Measurements from ENCODE around the gene SLC6A14. TPM values are rescaled to one million over a fixed set of nuclear protein-coding genes. Genes with fewer than 3 reads are reported as not detected.

Gene SLC6A14
- total and polyA plus RNA-seq, 2 donors (not counting 1 experiment from before 2014, with no cell fraction given) = not detected

DNA sequence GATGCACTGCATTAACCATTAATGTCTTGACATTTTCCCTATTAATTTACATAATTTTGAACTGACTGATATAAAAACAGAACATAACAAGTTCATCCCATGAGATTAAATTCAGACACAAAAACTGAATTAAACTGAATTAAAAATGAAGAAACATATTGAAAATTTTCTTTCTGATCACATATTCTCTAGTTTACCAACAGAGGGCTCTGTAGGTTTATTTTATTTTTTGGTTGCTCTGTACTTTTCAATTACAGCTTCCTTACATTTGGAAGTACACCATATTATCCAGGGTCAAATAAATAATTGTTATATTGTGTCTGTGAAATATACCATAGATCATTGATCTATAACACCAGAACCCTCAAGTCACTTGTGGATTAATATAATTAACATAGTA lies 53.7 kb downstream of the SLC6A14 start:
- no peak overlapping the region for H3K27ac Mint-ChIP-seq
- H3K27me3 Mint-ChIP-seq = no peaks in the 10 kb centered on the region

DNA sequence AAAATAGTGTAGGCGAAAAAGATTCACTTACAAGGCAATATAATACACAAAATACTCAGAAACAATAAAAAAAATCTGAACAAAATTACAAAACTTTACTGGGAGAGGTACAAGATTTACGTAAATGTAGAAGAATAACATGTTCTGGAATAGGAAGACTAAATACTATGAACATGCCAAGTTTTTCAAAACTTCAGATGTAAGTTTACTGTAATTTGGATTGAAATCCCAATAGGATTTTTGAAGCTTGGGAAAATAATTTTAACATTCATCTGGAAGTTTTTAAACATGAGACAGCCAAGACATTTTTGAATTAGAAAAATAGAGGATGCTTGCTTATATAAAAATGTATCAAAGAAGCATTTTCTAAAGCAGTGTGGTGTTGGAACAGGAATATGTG lies 56.9 kb downstream of the SLC6A14 start:
- no peaks in the 10 kb centered on the region for H3K36me3 ChIP-seq (replicated peaks in 1 of 2; ENCODE audit: control extremely low read depth in 1 of 2, control insufficient read depth in 1 of 2, extremely low read depth in 1 of 2, insufficient read depth in 2 of 2, low read length in 1 of 2)
- Mint-ChIP-seq H3K27ac (no peak overlapping the region), H3K4me1 (no peaks in the 10 kb centered on the region), H3K9me3 (ENCODE audit: insufficient read depth) (no peaks in the 10 kb centered on the region), H3K27me3 (no peaks in the 10 kb centered on the region), H3K4me3 (no peak overlapping the region)
- no peak overlapping the region for H3K9ac ChIP-seq (ENCODE audit: low read length)
- H3K27me3 ChIP-seq (replicated peaks in 1 of 4; ENCODE audit: control extremely low read depth in 1 of 4, control insufficient read depth in 3 of 4, insufficient read depth in 4 of 4, low read length in 3 of 4) = no peaks in the 10 kb centered on the region
- ChIA-PET POLR2A (no interaction called here), CTCF (no interaction called here)
- no peak overlapping the region for H3K4me3 ChIP-seq (ENCODE audit: control extremely low read depth in 1 of 5, extremely low read depth in 1 of 5, insufficient read depth in 1 of 5, low read depth in 2 of 5, low read length in 4 of 5)
- no peaks in the 10 kb centered on the region for H4K20me1 ChIP-seq (ENCODE audit: control insufficient read depth, insufficient read depth, low read length, poor library complexity, severe bottlenecking)
- no peak for DNase-seq
- no peak overlapping the region for H3K27ac ChIP-seq (ENCODE audit: low read length in 2 of 2)
- H3K9me3 ChIP-seq (ENCODE audit: control extremely low read depth in 1 of 3, control insufficient read depth in 2 of 3, insufficient read depth in 1 of 3, low read length in 2 of 3) = no peaks in the 10 kb centered on the region
- H3K4me1 ChIP-seq (ENCODE audit: control insufficient read depth in 2 of 2, insufficient read depth in 2 of 2, low read length in 2 of 2) = no peaks in the 10 kb centered on the region
- no peak for ATAC-seq (ENCODE audit: low read depth)
- no peak overlapping the region for H2AFZ ChIP-seq (ENCODE audit: insufficient read depth, low read depth, low read length, poor library complexity, severe bottlenecking)
- no peaks in the 10 kb centered on the region for H3K79me2 ChIP-seq (ENCODE audit: control insufficient read depth, insufficient read depth, low read length)
- no peak overlapping the region for H3K4me2 ChIP-seq (replicated peaks; ENCODE audit: low read depth, low read length, poor library complexity, severe bottlenecking)
- WGBS (ENCODE audit: insufficient coverage) = no CpG with 5 or more reads among the region's 2 CpGs
- no peak for TF ChIP-seq EZH2 (IDR thresholded peaks at IDR 0.05; ENCODE audit: borderline replicate concordance, insufficient read depth, low read depth, low read length, poor library complexity, severe bottlenecking)
- TF ChIP-seq, protein P1, sequence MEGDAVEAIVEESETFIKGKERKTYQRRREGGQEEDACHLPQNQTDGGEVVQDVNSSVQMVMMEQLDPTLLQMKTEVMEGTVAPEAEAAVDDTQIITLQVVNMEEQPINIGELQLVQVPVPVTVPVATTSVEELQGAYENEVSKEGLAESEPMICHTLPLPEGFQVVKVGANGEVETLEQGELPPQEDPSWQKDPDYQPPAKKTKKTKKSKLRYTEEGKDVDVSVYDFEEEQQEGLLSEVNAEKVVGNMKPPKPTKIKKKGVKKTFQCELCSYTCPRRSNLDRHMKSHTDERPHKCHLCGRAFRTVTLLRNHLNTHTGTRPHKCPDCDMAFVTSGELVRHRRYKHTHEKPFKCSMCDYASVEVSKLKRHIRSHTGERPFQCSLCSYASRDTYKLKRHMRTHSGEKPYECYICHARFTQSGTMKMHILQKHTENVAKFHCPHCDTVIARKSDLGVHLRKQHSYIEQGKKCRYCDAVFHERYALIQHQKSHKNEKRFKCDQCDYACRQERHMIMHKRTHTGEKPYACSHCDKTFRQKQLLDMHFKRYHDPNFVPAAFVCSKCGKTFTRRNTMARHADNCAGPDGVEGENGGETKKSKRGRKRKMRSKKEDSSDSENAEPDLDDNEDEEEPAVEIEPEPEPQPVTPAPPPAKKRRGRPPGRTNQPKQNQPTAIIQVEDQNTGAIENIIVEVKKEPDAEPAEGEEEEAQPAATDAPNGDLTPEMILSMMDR (IDR thresholded peaks at IDR 0.05) = no peak
- intact Hi-C loops (cut with micrococcal nuclease) = no loop called here

More for the DNA sequence above, 53.7 kb downstream of the SLC6A14 start:
- Mint-ChIP-seq H3K9me3 (ENCODE audit: insufficient read depth) (no peaks in the 10 kb centered on the region), H3K4me1 (no peaks in the 10 kb centered on the region), H3K4me3 (no peak overlapping the region)
- H3K36me3 ChIP-seq (replicated peaks in 1 of 2; ENCODE audit: control extremely low read depth in 1 of 2, control insufficient read depth in 1 of 2, extremely low read depth in 1 of 2, insufficient read depth in 2 of 2, low read length in 1 of 2) = no peaks in the 10 kb centered on the region
- H3K9me3 ChIP-seq (ENCODE audit: control extremely low read depth in 1 of 3, control insufficient read depth in 2 of 3, insufficient read depth in 1 of 3, low read length in 2 of 3) = no peaks in the 10 kb centered on the region
- no peak overlapping the region for H3K9ac ChIP-seq (ENCODE audit: low read length)
- ChIA-PET CTCF (no interaction called here), POLR2A (no interaction called here)
- no peaks in the 10 kb centered on the region for H4K20me1 ChIP-seq (ENCODE audit: control insufficient read depth, insufficient read depth, low read length, poor library complexity, severe bottlenecking)
- no peak overlapping the region for H3K27ac ChIP-seq (ENCODE audit: low read length in 2 of 2)
- H2AFZ ChIP-seq (ENCODE audit: insufficient read depth, low read depth, low read length, poor library complexity, severe bottlenecking) = no peak overlapping the region
- H3K4me2 ChIP-seq (replicated peaks; ENCODE audit: low read depth, low read length, poor library complexity, severe bottlenecking) = no peak overlapping the region
- H3K4me3 ChIP-seq (ENCODE audit: control extremely low read depth in 1 of 5, extremely low read depth in 1 of 5, insufficient read depth in 1 of 5, low read depth in 2 of 5, low read length in 4 of 5) = no peak overlapping the region
- H3K27me3 ChIP-seq (replicated peaks in 1 of 4; ENCODE audit: control extremely low read depth in 1 of 4, control insufficient read depth in 3 of 4, insufficient read depth in 4 of 4, low read length in 3 of 4) = no peaks in the 10 kb centered on the region
- no peaks in the 10 kb centered on the region for H3K79me2 ChIP-seq (ENCODE audit: control insufficient read depth, insufficient read depth, low read length)
- H3K4me1 ChIP-seq (ENCODE audit: control insufficient read depth in 2 of 2, insufficient read depth in 2 of 2, low read length in 2 of 2) = no peaks in the 10 kb centered on the region
- ATAC-seq (ENCODE audit: low read depth) = no peak
- no peak for DNase-seq
- intact Hi-C loops (cut with micrococcal nuclease) = no loop called here
- no peak for TF ChIP-seq EZH2 (IDR thresholded peaks at IDR 0.05; ENCODE audit: borderline replicate concordance, insufficient read depth, low read depth, low read length, poor library complexity, severe bottlenecking)
- TF ChIP-seq, protein P1 (IDR thresholded peaks at IDR 0.05) = no peak
